HepG2 (cell line): ENCODE data around the gene COG4. TPM values are rescaled to one million over a fixed set of nuclear protein-coding genes. Genes with fewer than 3 reads are reported as not detected.
A peak's percentile ranks its signal among the peaks of the same experiment; 100 is the strongest.

Experiments
- DR1 ChIP-seq: sonication (generic); formaldehyde crosslinking; IDR thresholded peaks from 2 replicates; pipeline ENCODE4 v1.8.0; 2021; ENCODE audit warnings: mild to moderate bottlenecking, missing genetic modification reagents, inconsistent platforms
- HOXA7 ChIP-seq: sonication (generic); formaldehyde crosslinking; IDR thresholded peaks from 2 replicates; pipeline ENCODE4 v1.8.1; 2022; ENCODE audit warnings: mild to moderate bottlenecking, missing genetic modification reagents, moderate library complexity
- JUNB ChIP-seq: sonication (generic); formaldehyde crosslinking; IDR thresholded peaks from 2 replicates; pipeline ENCODE4 v1.8.0; 2022; ENCODE audit warnings: missing genetic modification reagents, mild to moderate bottlenecking, borderline replicate concordance
- KDM2A ChIP-seq: sonication (generic); formaldehyde crosslinking; IDR thresholded peaks from 2 replicates; pipeline ENCODE4 v1.4.0; 2020; ENCODE audit warnings: low read depth, missing genetic modification reagents, borderline replicate concordance
- KDM5A ChIP-seq: fragments of 200-600 bp; sonication (generic); IDR thresholded peaks from 2 replicates; pipeline ENCODE4 v1.7.0; 2018; ENCODE audit warnings: antibody characterized with exemption, mild to moderate bottlenecking, low read length, borderline replicate concordance
- MAFK ChIP-seq, 2 experiments: IDR thresholded peaks in 1 of 2; conservative IDR thresholded peaks in 1 of 2; 2 replicates each; pipeline ENCODE4 v1.6.1; 2011; ENCODE audit warnings: improper control_type of control experiment in 2 of 2, low read length in 2 of 2
- MATR3 ChIP-seq: sonication (generic); formaldehyde crosslinking; IDR thresholded peaks from 2 replicates; pipeline ENCODE4 v1.4.0; 2020; ENCODE audit warnings: missing genetic modification reagents
- NFATC3 ChIP-seq: sonication (generic); formaldehyde crosslinking; IDR thresholded peaks from 2 replicates; pipeline ENCODE4 v1.5.1; 2020; ENCODE audit warnings: mild to moderate bottlenecking, missing genetic modification reagents
- NFE2L2 ChIP-seq: fragments of 150-350 bp; IDR thresholded peaks from 2 replicates; pipeline ENCODE4 v1.6.1; 2014; ENCODE audit warnings: low read length
- REPIN1 ChIP-seq: sonication (generic); formaldehyde crosslinking; IDR thresholded peaks from 2 replicates; pipeline ENCODE4 v1.8.0; 2022; ENCODE audit warnings: missing genetic modification reagents, low read depth, mild to moderate bottlenecking, borderline replicate concordance
- SALL2 ChIP-seq: sonication (generic); formaldehyde crosslinking; IDR thresholded peaks from 2 replicates; pipeline ENCODE4 v1.8.1; 2023; ENCODE audit warnings: mild to moderate bottlenecking, missing genetic modification reagents, inconsistent platforms
- SNAPC2 ChIP-seq: sonication (generic); formaldehyde crosslinking; IDR thresholded peaks from 2 replicates; pipeline ENCODE4 v1.8.1; 2022; ENCODE audit warnings: mild to moderate bottlenecking, missing genetic modification reagents
- ZC3H13 ChIP-seq: sonication (generic); formaldehyde crosslinking; IDR thresholded peaks from 2 replicates; pipeline ENCODE4 v1.8.1; 2023; ENCODE audit warnings: mild to moderate bottlenecking, missing genetic modification reagents, moderate library complexity
- ZNF30 ChIP-seq: sonication (generic); formaldehyde crosslinking; IDR thresholded peaks from 2 replicates; pipeline ENCODE4 v1.5.0; 2020; ENCODE audit warnings: mild to moderate bottlenecking, missing genetic modification reagents
- ZNF367 ChIP-seq: sonication (generic); formaldehyde crosslinking; IDR thresholded peaks from 2 replicates; pipeline ENCODE4 v1.4.0; 2020; ENCODE audit warnings: missing genetic modification reagents, borderline replicate concordance
- ZNF577 ChIP-seq: sonication (generic); formaldehyde crosslinking; IDR thresholded peaks from 2 replicates; pipeline ENCODE4 v1.4.0; 2020; ENCODE audit warnings: mild to moderate bottlenecking, low read depth, missing genetic modification reagents, borderline replicate concordance
- ZNF619 ChIP-seq: sonication (generic); formaldehyde crosslinking; IDR thresholded peaks from 2 replicates; pipeline ENCODE4 v1.4.0; 2020; ENCODE audit warnings: mild to moderate bottlenecking, missing genetic modification reagents
- ZNF687 ChIP-seq: sonication (generic); formaldehyde crosslinking; IDR thresholded peaks from 2 replicates; pipeline ENCODE4 v1.5.1; 2020; ENCODE audit warnings: mild to moderate bottlenecking, missing genetic modification reagents, moderate library complexity
- polyA plus RNA-seq, 8 experiments: library from polyadenylated mRNA; depleted of rRNA in 3 of 8; stranded (reverse) in 7 of 8; unstranded in 1 of 8; fragments of >200 nt; fragmentation: Illumina TruSeq in 4 of 8; extraction: Trizol in 4 of 8; gene quantifications; 2 replicates each; pipeline versions ENCODE4 v1.2.1 to v1.2.3, GENCODE V29; 2011 to 2016; ENCODE audit warnings: low read depth in 4 of 8, missing spikeins in 1 of 8, mixed read lengths in 1 of 8; ENCODE audit not compliant: insufficient read depth in 1 of 8
- total RNA-seq, 5 experiments: library from RNA; depleted of rRNA; stranded (reverse); fragments of >200 nt; fragmentation: Illumina TruSeq; extraction: Trizol; gene quantifications; 2 replicates each; pipeline ENCODE4 v1.2.3, GENCODE V29; 2016; ENCODE audit warnings: low read depth in 1 of 5
- TF ChIP-seq, protein P1 (sequence below): sonication (generic); formaldehyde crosslinking; IDR thresholded peaks from 2 replicates; pipeline ENCODE4 v1.4.0; 2020; ENCODE audit warnings: mild to moderate bottlenecking, low read depth, missing genetic modification reagents
- TF ChIP-seq, protein P2 (sequence below): IDR thresholded peaks from 2 replicates; pipeline ENCODE4 v1.6.1; 2016; ENCODE audit warnings: low read depth, missing genetic modification reagents, missing compliant biosample characterization

Gene COG4
- total and polyA plus RNA-seq, 2 of the 13 experiments (the other 11 are each of a cell fraction or from before 2014, with no cell fraction given): 51.1 to 73.8 TPM

GRCh38 chr16:70523076-70523742 lies at the start of gene COG4 (continued):
- TF ChIP-seq ZNF687 (CRISPR knock-in tag) (peak; percentile 77), NFE2L2 (no peak), DR1 (CRISPR knock-in tag) (no peak), JUNB (no peak), ZNF30 (CRISPR knock-in tag) (no peak), ZNF619 (CRISPR knock-in tag) (no peak), REPIN1 (CRISPR knock-in tag) (no peak), MATR3 (CRISPR knock-in tag) (no peak), ZNF367 (no peak), MAFK (conservative IDR thresholded peaks at IDR 0.05 in 1 of 2, IDR thresholded peaks at IDR 0.05 in 1 of 2; ENCODE audit: low read length in 2 of 2) (no peak), SALL2 (no peak), NFATC3 (CRISPR knock-in tag) (no peak), HOXA7 (CRISPR knock-in tag) (no peak), ZNF577 (CRISPR knock-in tag) (peak; percentile 67; the same call in 1 of the 2 replicates), KDM2A (CRISPR knock-in tag) (peak; percentile 72; the same call in 1 of the 2 replicates), KDM5A (peak; percentile 99), SNAPC2 (CRISPR knock-in tag) (no peak), ZC3H13 (CRISPR knock-in tag) (no peak; the same call in 1 of the 2 replicates)
- TF ChIP-seq, protein P1, sequence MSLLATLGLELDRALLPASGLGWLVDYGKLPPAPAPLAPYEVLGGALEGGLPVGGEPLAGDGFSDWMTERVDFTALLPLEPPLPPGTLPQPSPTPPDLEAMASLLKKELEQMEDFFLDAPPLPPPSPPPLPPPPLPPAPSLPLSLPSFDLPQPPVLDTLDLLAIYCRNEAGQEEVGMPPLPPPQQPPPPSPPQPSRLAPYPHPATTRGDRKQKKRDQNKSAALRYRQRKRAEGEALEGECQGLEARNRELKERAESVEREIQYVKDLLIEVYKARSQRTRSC (CRISPR knock-in tag): no peak
- TF ChIP-seq, protein P2, sequence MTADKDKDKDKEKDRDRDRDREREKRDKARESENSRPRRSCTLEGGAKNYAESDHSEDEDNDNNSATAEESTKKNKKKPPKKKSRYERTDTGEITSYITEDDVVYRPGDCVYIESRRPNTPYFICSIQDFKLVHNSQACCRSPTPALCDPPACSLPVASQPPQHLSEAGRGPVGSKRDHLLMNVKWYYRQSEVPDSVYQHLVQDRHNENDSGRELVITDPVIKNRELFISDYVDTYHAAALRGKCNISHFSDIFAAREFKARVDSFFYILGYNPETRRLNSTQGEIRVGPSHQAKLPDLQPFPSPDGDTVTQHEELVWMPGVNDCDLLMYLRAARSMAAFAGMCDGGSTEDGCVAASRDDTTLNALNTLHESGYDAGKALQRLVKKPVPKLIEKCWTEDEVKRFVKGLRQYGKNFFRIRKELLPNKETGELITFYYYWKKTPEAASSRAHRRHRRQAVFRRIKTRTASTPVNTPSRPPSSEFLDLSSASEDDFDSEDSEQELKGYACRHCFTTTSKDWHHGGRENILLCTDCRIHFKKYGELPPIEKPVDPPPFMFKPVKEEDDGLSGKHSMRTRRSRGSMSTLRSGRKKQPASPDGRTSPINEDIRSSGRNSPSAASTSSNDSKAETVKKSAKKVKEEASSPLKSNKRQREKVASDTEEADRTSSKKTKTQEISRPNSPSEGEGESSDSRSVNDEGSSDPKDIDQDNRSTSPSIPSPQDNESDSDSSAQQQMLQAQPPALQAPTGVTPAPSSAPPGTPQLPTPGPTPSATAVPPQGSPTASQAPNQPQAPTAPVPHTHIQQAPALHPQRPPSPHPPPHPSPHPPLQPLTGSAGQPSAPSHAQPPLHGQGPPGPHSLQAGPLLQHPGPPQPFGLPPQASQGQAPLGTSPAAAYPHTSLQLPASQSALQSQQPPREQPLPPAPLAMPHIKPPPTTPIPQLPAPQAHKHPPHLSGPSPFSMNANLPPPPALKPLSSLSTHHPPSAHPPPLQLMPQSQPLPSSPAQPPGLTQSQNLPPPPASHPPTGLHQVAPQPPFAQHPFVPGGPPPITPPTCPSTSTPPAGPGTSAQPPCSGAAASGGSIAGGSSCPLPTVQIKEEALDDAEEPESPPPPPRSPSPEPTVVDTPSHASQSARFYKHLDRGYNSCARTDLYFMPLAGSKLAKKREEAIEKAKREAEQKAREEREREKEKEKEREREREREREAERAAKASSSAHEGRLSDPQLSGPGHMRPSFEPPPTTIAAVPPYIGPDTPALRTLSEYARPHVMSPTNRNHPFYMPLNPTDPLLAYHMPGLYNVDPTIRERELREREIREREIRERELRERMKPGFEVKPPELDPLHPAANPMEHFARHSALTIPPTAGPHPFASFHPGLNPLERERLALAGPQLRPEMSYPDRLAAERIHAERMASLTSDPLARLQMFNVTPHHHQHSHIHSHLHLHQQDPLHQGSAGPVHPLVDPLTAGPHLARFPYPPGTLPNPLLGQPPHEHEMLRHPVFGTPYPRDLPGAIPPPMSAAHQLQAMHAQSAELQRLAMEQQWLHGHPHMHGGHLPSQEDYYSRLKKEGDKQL (CRISPR knock-in tag): no peak
